ENCODE measurements around the gene ZSCAN5A. TPM values are rescaled to one million over a fixed set of nuclear protein-coding genes. Genes with fewer than 3 reads are reported as not detected.
A peak's percentile ranks its signal among the peaks of the same experiment; 100 is the strongest.
"Not testable (repeated sequence)": the region's sequence is repeated elsewhere in the genome, so short reads cannot be mapped to it uniquely, and the experiment has no call there.

The ZSCAN5A gene
- total RNA-seq, 1 donor from 2014 or later, result 10.8 TPM

- H3K27ac Mint-ChIP-seq; DNase-seq; intact Hi-C loops (cut with micrococcal nuclease): not testable (repeated sequence)
Measured at GRCh38 chr19:56307062-56307461, 7.6 kb downstream of the ZSCAN5A start.

GRCh38 chr19:56306016-56306415 is 8.6 kb downstream of the ZSCAN5A start:
- peaks cover 4% of the 10 kb centered on the region for H3K9me3 Mint-ChIP-seq
- H3K27ac Mint-ChIP-seq, result no peak overlapping the region
- H3K27me3 Mint-ChIP-seq, result no peaks in the 10 kb centered on the region
- intact Hi-C loops (cut with micrococcal nuclease), result no loop called here
- H3K4me3 Mint-ChIP-seq, result no peak overlapping the region
- peaks cover 9% of the 10 kb centered on the region for H3K4me1 Mint-ChIP-seq
- no peak for DNase-seq
- peaks cover 19% of the 10 kb centered on the region for H3K36me3 Mint-ChIP-seq (ENCODE audit: low read depth)

More at GRCh38 chr19:56307062-56307461, 7.6 kb downstream of the ZSCAN5A start:
- not testable (repeated sequence) for H3K9me3 Mint-ChIP-seq, H3K4me3 Mint-ChIP-seq, H3K4me1 Mint-ChIP-seq, H3K27me3 Mint-ChIP-seq
- H3K36me3 Mint-ChIP-seq (ENCODE audit: low read depth), result peaks cover 22% of the 10 kb centered on the region

- intact Hi-C loops (cut with micrococcal nuclease), result no loop called here
- Mint-ChIP-seq H3K4me3 (no peak overlapping the region), H3K36me3 (ENCODE audit: low read depth) (peaks cover 16% of the 10 kb centered on the region), H3K27ac (no peak overlapping the region), H3K9me3 (peaks cover 4% of the 10 kb centered on the region), H3K27me3 (no peaks in the 10 kb centered on the region), H3K4me1 (peaks cover 8% of the 10 kb centered on the region)
- no peak for DNase-seq
Measured at GRCh38 chr19:56304243-56304642, 10.4 kb downstream of the ZSCAN5A start.

GRCh38 chr19:56301886-56302620 is 12.6 kb downstream of the ZSCAN5A start:
- peaks cover 8% of the 10 kb centered on the region for H3K4me1 Mint-ChIP-seq
- H3K36me3 Mint-ChIP-seq (ENCODE audit: low read depth), result peaks cover 13% of the 10 kb centered on the region
- H3K4me3 Mint-ChIP-seq, result peak overlapping the region; percentile 66
- no peaks in the 10 kb centered on the region for H3K27me3 Mint-ChIP-seq
- H3K9me3 Mint-ChIP-seq, result peaks cover 4% of the 10 kb centered on the region
- DNase-seq, result no peak
- intact Hi-C loops (cut with micrococcal nuclease), result no loop called here
- H3K27ac Mint-ChIP-seq, result peak overlapping the region; percentile 85

GRCh38 chr19:56301155-56301554 is 13.5 kb downstream of the ZSCAN5A start:
- Mint-ChIP-seq H3K27ac (no peak overlapping the region), H3K9me3 (peaks cover 4% of the 10 kb centered on the region), H3K4me1 (peaks cover 8% of the 10 kb centered on the region), H3K27me3 (no peaks in the 10 kb centered on the region), H3K36me3 (ENCODE audit: low read depth) (peaks cover 15% of the 10 kb centered on the region), H3K4me3 (no peak overlapping the region)
- DNase-seq, result no peak
- intact Hi-C loops (cut with micrococcal nuclease), result no loop called here

- Mint-ChIP-seq H3K4me1 (peaks cover 8% of the 10 kb centered on the region), H3K4me3 (no peak overlapping the region), H3K9me3 (peaks cover 4% of the 10 kb centered on the region), H3K36me3 (ENCODE audit: low read depth) (peaks cover 17% of the 10 kb centered on the region), H3K27me3 (no peaks in the 10 kb centered on the region), H3K27ac (no peak overlapping the region)
- intact Hi-C loops (cut with micrococcal nuclease), result no loop called here
- no peak for DNase-seq
Measured at GRCh38 chr19:56299688-56300087, 15.0 kb downstream of the ZSCAN5A start.

GRCh38 chr19:56297010-56297409 is 17.6 kb downstream of the ZSCAN5A start:
- peaks cover 5% of the 10 kb centered on the region for H3K4me1 Mint-ChIP-seq
- peaks cover 17% of the 10 kb centered on the region for H3K36me3 Mint-ChIP-seq (ENCODE audit: low read depth)
- no peak overlapping the region for H3K4me3 Mint-ChIP-seq
- H3K27me3 Mint-ChIP-seq, result no peaks in the 10 kb centered on the region
- H3K27ac Mint-ChIP-seq, result no peak overlapping the region
- DNase-seq, result no peak
- intact Hi-C loops (cut with micrococcal nuclease), result no loop called here
- peaks cover 10% of the 10 kb centered on the region for H3K9me3 Mint-ChIP-seq

- no peak overlapping the region for H3K27ac Mint-ChIP-seq
- DNase-seq, result no peak
- no peaks in the 10 kb centered on the region for H3K4me1 Mint-ChIP-seq
- H3K4me3 Mint-ChIP-seq, result no peak overlapping the region
- H3K27me3 Mint-ChIP-seq, result no peaks in the 10 kb centered on the region
- H3K36me3 Mint-ChIP-seq (ENCODE audit: low read depth), result peaks cover 14% of the 10 kb centered on the region
- H3K9me3 Mint-ChIP-seq, result peaks cover 6% of the 10 kb centered on the region
- intact Hi-C loops (cut with micrococcal nuclease), result no loop called here
Measured at GRCh38 chr19:56295531-56296455, 18.8 kb downstream of the ZSCAN5A start.

GRCh38 chr19:56294549-56294948 is 20.1 kb downstream of the ZSCAN5A start:
- Mint-ChIP-seq H3K27me3 (no peaks in the 10 kb centered on the region), H3K27ac (no peak overlapping the region), H3K9me3 (peaks cover 6% of the 10 kb centered on the region), H3K4me3 (no peak overlapping the region), H3K36me3 (ENCODE audit: low read depth) (peaks cover 12% of the 10 kb centered on the region), H3K4me1 (no peaks in the 10 kb centered on the region)
- intact Hi-C loops (cut with micrococcal nuclease), result no loop called here
- DNase-seq, result no peak

- no peaks in the 10 kb centered on the region for H3K27me3 Mint-ChIP-seq
- no peak overlapping the region for H3K4me3 Mint-ChIP-seq
- H3K36me3 Mint-ChIP-seq (ENCODE audit: low read depth), result peaks cover 11% of the 10 kb centered on the region
- H3K27ac Mint-ChIP-seq, result no peak overlapping the region
- H3K9me3 Mint-ChIP-seq, result peaks cover 6% of the 10 kb centered on the region
- no peaks in the 10 kb centered on the region for H3K4me1 Mint-ChIP-seq
- no peak for DNase-seq
- intact Hi-C loops (cut with micrococcal nuclease), result no loop called here
Measured at GRCh38 chr19:56291867-56292266, 22.8 kb downstream of the ZSCAN5A start.

- intact Hi-C loops (cut with micrococcal nuclease), result loop anchor here (1.0 kb wide), 1 partner anchor 22 kb away; no protein-coding TSS in a partner anchor
- Mint-ChIP-seq H3K4me1 (no peaks in the 10 kb centered on the region), H3K27ac (no peak overlapping the region), H3K4me3 (no peak overlapping the region), H3K9me3 (peaks cover 6% of the 10 kb centered on the region), H3K27me3 (no peaks in the 10 kb centered on the region), H3K36me3 (ENCODE audit: low read depth) (peaks cover 6% of the 10 kb centered on the region)
- DNase-seq, result no peak
Measured at GRCh38 chr19:56290104-56290503, 24.5 kb downstream of the ZSCAN5A start.

GRCh38 chr19:56284746-56285145 is 29.9 kb downstream of the ZSCAN5A start:
- Mint-ChIP-seq H3K27ac (no peak overlapping the region), H3K27me3 (no peaks in the 10 kb centered on the region), H3K4me3 (no peak overlapping the region), H3K9me3 (no peaks in the 10 kb centered on the region), H3K4me1 (no peaks in the 10 kb centered on the region), H3K36me3 (ENCODE audit: low read depth) (no peaks in the 10 kb centered on the region)
- intact Hi-C loops (cut with micrococcal nuclease), result no loop called here
- DNase-seq, result no peak

GRCh38 chr19:56282809-56283208 is 31.8 kb downstream of the ZSCAN5A start:
- no peaks in the 10 kb centered on the region for H3K9me3 Mint-ChIP-seq
- H3K4me3 Mint-ChIP-seq, result no peak overlapping the region
- no peak overlapping the region for H3K27ac Mint-ChIP-seq
- no peaks in the 10 kb centered on the region for H3K4me1 Mint-ChIP-seq
- intact Hi-C loops (cut with micrococcal nuclease), result no loop called here
- no peaks in the 10 kb centered on the region for H3K36me3 Mint-ChIP-seq (ENCODE audit: low read depth)
- no peak for DNase-seq
- no peaks in the 10 kb centered on the region for H3K27me3 Mint-ChIP-seq

GRCh38 chr19:56273563-56274117 is 41.0 kb downstream of the ZSCAN5A start:
- no peaks in the 10 kb centered on the region for H3K36me3 Mint-ChIP-seq (ENCODE audit: low read depth)
- H3K27me3 Mint-ChIP-seq, result no peaks in the 10 kb centered on the region
- no peak for DNase-seq
- H3K9me3 Mint-ChIP-seq, result no peaks in the 10 kb centered on the region
- no peak overlapping the region for H3K27ac Mint-ChIP-seq
- no peak overlapping the region for H3K4me3 Mint-ChIP-seq
- no peaks in the 10 kb centered on the region for H3K4me1 Mint-ChIP-seq
- intact Hi-C loops (cut with micrococcal nuclease), result no loop called here

Measured in activated CD4-positive, alpha-beta T cell treated with anti-CD3 and anti-CD28 coated beads, Interleukin-2, amount 10 ng/mL, durations not matched to agents 24 days and 14 days (primary cell).